C4-2B (cell line): ENCODE results near the gene CAMK1.

Experiments used
- H3K27ac ChIP-seq: fragments of 450-650 bp; 2 replicates; pipeline ENCODE4 v1.5.1; 2017
- ZFX ChIP-seq: fragments of 450-650 bp; IDR thresholded peaks from 2 replicates; pipeline ENCODE4 v1.6.1; 2017
- TF ChIP-seq, protein P1 (sequence below): fragments of 450-650 bp; conservative IDR thresholded peaks from 2 replicates; pipeline ENCODE4 v1.5.1; 2017; ENCODE audit warnings: mild to moderate bottlenecking

Gene CAMK1

DNA sequence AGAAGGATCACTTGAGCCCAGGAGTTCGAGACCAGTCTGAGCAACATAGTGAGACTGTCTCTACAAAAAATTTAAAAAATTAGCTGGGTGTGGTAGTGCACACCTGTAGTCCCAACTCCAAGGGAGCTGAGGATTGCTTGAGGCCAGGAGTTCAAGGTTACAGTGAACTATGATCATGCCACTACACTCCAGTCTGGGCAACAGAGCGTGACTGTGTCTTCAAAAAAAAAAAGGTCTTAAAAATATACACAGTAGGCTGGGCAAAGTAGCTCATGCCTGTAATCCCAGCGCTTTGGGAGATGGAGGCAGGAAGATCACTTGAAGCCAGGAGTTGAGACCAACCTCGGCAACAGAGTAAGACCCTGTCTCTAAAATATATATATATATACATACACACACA lies 11.2 kb upstream of the CAMK1 start:
- H3K27ac ChIP-seq = no peak overlapping the region
- no peak for TF ChIP-seq ZFX
- TF ChIP-seq, protein P1, sequence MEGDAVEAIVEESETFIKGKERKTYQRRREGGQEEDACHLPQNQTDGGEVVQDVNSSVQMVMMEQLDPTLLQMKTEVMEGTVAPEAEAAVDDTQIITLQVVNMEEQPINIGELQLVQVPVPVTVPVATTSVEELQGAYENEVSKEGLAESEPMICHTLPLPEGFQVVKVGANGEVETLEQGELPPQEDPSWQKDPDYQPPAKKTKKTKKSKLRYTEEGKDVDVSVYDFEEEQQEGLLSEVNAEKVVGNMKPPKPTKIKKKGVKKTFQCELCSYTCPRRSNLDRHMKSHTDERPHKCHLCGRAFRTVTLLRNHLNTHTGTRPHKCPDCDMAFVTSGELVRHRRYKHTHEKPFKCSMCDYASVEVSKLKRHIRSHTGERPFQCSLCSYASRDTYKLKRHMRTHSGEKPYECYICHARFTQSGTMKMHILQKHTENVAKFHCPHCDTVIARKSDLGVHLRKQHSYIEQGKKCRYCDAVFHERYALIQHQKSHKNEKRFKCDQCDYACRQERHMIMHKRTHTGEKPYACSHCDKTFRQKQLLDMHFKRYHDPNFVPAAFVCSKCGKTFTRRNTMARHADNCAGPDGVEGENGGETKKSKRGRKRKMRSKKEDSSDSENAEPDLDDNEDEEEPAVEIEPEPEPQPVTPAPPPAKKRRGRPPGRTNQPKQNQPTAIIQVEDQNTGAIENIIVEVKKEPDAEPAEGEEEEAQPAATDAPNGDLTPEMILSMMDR = no peak

DNA sequence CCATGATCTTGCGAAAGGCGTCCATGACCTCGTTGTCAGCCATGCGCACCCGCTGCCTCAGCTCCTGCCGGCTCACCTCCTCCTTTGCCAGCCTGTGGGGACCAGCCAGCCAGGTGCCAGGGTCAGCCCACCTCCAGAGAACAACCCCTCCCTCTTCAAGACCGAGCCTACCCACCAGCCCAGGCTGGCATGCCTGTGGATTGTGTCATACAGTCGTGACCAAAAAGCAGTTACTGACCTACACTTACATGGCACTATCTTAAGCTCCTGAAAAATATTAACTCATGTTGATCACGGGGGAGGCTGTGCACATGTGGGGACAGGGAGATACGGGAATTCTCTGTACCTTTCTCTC lies 10.7 kb upstream of the CAMK1 start:
- no peak overlapping the region for H3K27ac ChIP-seq
- TF ChIP-seq ZFX = no peak
- TF ChIP-seq, protein P1 = no peak

DNA sequence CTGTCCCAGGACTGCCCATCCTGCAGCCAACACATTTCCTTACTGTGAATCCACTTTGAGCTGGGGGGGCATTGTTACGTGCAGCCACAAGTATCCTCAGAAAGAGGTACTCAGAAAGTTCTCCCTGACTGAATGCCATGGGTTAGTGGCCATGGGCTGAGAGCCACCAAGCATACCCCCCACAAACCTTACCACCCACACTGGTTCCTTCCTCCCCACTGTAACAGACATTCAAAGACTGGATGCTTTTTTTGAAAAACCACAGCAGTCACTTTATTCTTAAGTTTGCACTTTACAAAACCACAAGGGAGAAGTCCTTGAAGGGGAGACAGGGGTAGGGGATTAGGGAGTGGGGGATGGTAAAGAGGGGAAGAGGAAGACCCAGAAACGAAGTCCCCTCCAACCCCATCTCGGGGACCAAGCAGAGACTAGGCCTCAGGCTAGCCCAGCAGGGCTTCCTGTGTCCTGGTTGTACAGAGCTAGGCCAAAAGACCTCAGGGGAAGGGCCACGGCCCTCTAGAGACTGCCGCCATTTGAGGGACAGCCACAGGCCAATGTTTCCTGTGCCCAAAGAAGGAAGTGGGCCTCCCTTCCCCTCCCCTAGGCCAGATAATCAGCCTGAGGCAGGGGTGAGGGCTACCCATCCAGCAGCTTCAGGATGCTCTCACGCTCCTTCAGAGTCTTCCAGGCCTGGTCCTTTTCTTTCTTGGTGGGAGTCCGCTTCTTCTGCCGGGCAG lies 10.1 kb upstream of the CAMK1 start:
- H3K27ac ChIP-seq = no peak overlapping the region
- no peak for TF ChIP-seq ZFX
- TF ChIP-seq, protein P1 = no peak

DNA sequence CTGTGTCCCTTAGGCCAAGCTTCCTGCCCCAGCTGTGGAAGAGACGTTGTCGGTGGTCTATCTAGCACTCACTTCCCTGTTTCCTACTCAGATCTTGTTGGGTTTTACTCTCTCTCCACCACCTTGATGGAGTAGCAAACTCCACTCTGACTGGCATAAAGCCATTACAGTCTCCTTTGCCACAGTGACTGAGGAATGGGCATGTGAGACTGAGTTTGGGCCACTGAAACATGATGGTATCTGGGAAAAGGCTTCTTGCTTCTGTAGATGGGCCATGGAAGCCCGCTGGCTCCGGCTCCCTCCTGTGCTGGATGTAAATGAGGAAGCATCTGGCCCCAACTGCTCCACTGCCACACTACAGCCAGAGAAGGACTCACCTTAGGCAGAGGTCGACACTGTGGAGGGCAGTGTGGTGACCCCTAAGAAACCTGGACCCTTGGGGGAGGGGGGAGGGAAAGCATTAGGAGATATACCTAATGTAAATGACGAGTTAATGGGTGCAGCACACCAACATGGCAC lies 9.4 kb upstream of the CAMK1 start:
- H3K27ac ChIP-seq = no peak overlapping the region
- TF ChIP-seq ZFX = no peak
- TF ChIP-seq, protein P1 = no peak

DNA sequence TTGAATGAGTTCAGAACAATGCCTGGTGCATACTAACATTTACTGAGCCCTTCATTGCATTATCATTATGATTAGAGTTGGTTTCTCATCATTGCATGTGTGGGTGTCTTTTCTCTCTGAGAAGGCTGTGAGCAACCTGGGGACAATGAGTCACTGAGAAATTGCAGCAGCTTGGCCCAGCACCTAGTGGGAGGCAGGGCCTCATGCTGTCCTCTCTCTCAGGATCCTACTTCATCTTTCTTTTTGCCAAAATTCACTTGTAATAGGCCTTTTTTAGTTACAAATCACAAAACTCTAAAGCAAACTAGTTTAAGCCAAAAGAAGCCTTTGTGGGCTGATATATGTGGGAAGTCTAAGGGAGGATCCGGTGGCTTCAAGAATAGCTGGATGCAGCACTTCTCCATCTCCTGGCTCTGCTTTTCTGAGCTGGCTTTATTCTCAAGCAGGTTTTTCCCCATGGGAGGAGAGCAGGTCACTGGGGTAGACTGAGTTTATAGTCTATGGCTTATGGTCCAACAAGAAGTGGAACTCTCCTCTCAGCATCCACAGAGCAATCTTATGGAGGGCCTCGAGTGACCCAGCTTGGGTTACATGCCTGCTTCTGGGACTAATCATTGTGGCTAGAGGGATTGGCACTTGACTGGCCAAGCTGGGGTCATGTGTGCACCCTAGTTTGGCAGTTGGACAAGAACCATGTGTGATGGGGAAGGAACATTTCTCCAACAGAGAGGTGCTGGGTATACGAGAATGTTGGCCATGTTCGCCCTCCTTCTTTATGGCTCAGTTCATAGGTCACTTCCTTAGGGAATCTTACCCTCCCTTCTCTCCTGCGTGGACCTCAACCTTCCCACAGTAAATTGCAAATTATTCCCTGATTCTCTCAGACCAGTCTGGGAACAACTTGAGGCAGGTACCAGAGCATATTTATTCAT lies 8.7 kb upstream of the CAMK1 start:
- TF ChIP-seq, protein P1 = no peak
- TF ChIP-seq ZFX = no peak
- no peak overlapping the region for H3K27ac ChIP-seq

DNA sequence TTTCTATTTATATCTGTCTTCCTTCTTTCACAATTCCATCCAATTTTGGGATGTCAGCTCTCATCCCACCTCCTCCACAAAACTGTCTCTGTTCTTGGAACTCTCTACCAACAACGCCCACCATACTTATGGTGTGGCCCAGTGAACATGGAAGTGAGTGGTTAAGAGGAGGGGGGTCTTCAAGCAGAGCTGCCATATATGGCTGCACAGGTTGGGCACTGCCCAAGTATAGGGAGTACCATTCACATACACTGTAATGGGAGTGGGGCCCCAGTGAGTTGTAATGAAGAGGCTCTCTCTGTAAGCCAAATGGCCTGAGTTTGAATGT lies 7.9 kb upstream of the CAMK1 start:
- no peak overlapping the region for H3K27ac ChIP-seq
- no peak for TF ChIP-seq ZFX
- TF ChIP-seq, protein P1 = no peak
